ENCODE measurements around the gene IL23R. TPM values are rescaled to one million over a fixed set of nuclear protein-coding genes. Genes with fewer than 3 reads are reported as not detected.
A peak's percentile ranks its signal among the peaks of the same experiment; 100 is the strongest.

Gene IL23R
- total and polyA plus RNA-seq, 2 experiments from 2014 or later, result not detected

DNA sequence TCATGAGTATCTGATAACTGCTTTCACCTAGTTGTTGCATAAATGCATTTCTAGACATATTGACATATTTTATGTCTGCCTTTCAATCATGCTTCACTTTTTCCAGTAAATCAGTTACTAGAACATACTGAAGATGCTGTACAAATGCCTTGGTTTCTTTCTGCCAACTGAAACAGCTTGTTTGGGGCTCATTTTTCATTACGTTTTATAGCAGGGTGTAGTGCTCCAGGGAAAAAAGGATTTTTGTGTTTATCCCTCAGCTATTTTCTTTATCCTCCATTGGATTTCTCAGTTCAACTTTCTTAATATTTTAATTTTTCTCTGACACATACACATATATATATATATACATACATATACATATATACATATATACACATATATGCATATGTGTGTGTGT is 51.7 kb downstream of the IL23R start:
- Histone ChIP-seq H3K27ac (no peak overlapping the region), H3K4me1 (ENCODE audit: insufficient read depth) (no peaks in the 10 kb centered on the region), H3K9ac (no peak overlapping the region), H3K9me2 (ENCODE audit: insufficient read depth) (no peaks in the 10 kb centered on the region), H3K36me3 (ENCODE audit: low read depth) (no peaks in the 10 kb centered on the region), H3F3A (ENCODE audit: insufficient read depth) (no peaks in the 10 kb centered on the region), H3K4me3 (no peak overlapping the region), H4K20me1 (ENCODE audit: insufficient read depth) (no peaks in the 10 kb centered on the region), H3K4me2 (ENCODE audit: unreplicated experiment) (no peak overlapping the region), H3K9me3 (ENCODE audit: low read depth) (no peaks in the 10 kb centered on the region), H3K79me2 (ENCODE audit: insufficient read depth) (no peaks in the 10 kb centered on the region), H2AFZ (no peak overlapping the region), H3K27me3 (replicated peaks; ENCODE audit: insufficient read depth) (no peaks in the 10 kb centered on the region)
- TF ChIP-seq EZH2 (IDR thresholded peaks at IDR 0.05; ENCODE audit: insufficient read depth, poor library complexity, severe bottlenecking), result no peak
- TF ChIP-seq EZH2phosphoT487 (IDR thresholded peaks at IDR 0.05; ENCODE audit: insufficient read depth, low read depth), result no peak
- in situ Hi-C loops (cut with MboI), result no loop called here
- 11 to 19% methylated on average over 1 of the region's 1 CpG for WGBS, 2 experiments (ENCODE audit: low coverage in 1 of 2, low lambda C conversion rate in 2 of 2, missing lambda C conversion rate in 2 of 2)
- no peak for DNase-seq

DNA sequence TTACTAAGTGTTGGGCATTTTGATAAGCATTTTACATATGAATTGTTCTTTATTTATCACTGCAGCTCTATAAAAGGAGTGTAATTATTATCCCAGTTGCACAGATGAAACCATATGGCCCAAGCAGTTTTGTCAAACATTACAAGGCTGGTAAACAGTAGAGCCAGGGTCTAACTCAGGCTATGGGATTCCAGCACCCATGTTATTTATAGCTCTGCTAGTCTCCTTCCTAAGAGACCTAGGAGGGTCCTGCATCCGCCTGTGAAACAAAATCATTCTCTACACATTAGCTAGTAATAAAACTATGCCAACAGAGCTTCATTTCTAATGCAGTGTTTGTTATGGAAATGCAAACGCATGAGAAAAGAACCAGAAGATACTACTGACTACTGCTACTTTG is 58.6 kb downstream of the IL23R start:
- Histone ChIP-seq H3K9ac (no peak overlapping the region), H4K20me1 (ENCODE audit: insufficient read depth) (no peaks in the 10 kb centered on the region), H3K4me3 (no peak overlapping the region), H2AFZ (no peak overlapping the region), H3K4me2 (ENCODE audit: unreplicated experiment) (no peak overlapping the region), H3K36me3 (ENCODE audit: low read depth) (no peaks in the 10 kb centered on the region), H3K79me2 (ENCODE audit: insufficient read depth) (no peaks in the 10 kb centered on the region), H3K9me2 (ENCODE audit: insufficient read depth) (no peaks in the 10 kb centered on the region), H3K27me3 (replicated peaks; ENCODE audit: insufficient read depth) (peaks cover 15% of the 10 kb centered on the region), H3K9me3 (ENCODE audit: low read depth) (no peaks in the 10 kb centered on the region), H3F3A (ENCODE audit: insufficient read depth) (no peaks in the 10 kb centered on the region), H3K4me1 (ENCODE audit: insufficient read depth) (no peaks in the 10 kb centered on the region), H3K27ac (no peak overlapping the region)
- 56 to 58% methylated on average over 2 of the region's 2 CpGs for whole genome bisulfite sequencing, 2 experiments (ENCODE audit: low coverage in 1 of 2, low lambda C conversion rate in 2 of 2, missing lambda C conversion rate in 2 of 2)
- in situ Hi-C loops (cut with MboI), result no loop called here
- no peak for DNase-seq
- no peak for TF ChIP-seq EZH2phosphoT487 (IDR thresholded peaks at IDR 0.05; ENCODE audit: insufficient read depth, low read depth)
- no peak for TF ChIP-seq EZH2 (IDR thresholded peaks at IDR 0.05; ENCODE audit: insufficient read depth, poor library complexity, severe bottlenecking)

DNA sequence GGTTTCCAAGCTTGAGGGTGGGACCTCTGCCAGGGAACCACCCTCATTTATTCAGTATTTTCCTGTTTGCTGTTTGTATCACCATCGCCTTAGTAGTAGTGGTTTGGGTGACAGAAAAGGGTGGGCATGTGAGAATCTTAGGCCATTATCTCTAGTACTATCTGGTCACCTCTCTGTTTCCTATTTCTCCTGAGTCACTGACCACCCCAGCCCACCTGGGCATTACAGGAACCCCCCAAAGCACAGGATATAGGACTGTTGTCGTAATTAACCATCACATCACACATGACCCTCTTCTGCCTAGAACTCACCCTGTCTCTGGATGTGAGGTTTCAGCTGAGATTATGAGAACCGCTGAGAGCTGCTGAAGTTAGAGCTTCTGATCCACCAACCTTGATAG is 60.4 kb downstream of the IL23R start:
- Histone ChIP-seq H3K4me1 (ENCODE audit: insufficient read depth) (no peaks in the 10 kb centered on the region), H2AFZ (no peak overlapping the region), H3K9ac (no peak overlapping the region), H4K20me1 (ENCODE audit: insufficient read depth) (no peaks in the 10 kb centered on the region), H3K79me2 (ENCODE audit: insufficient read depth) (no peaks in the 10 kb centered on the region), H3K9me2 (ENCODE audit: insufficient read depth) (no peaks in the 10 kb centered on the region), H3K27ac (no peak overlapping the region), H3K4me3 (no peak overlapping the region), H3F3A (ENCODE audit: insufficient read depth) (no peaks in the 10 kb centered on the region), H3K36me3 (ENCODE audit: low read depth) (no peaks in the 10 kb centered on the region), H3K9me3 (ENCODE audit: low read depth) (no peaks in the 10 kb centered on the region), H3K27me3 (replicated peaks; ENCODE audit: insufficient read depth) (peaks cover 15% of the 10 kb centered on the region), H3K4me2 (ENCODE audit: unreplicated experiment) (no peak overlapping the region)
- TF ChIP-seq EZH2phosphoT487 (IDR thresholded peaks at IDR 0.05; ENCODE audit: insufficient read depth, low read depth) (no peak), EZH2 (IDR thresholded peaks at IDR 0.05; ENCODE audit: insufficient read depth, poor library complexity, severe bottlenecking) (no peak)
- no peak for DNase-seq
- in situ Hi-C loops (cut with MboI), result no loop called here
- WGBS, 2 experiments (ENCODE audit: low coverage in 1 of 2, low lambda C conversion rate in 2 of 2, missing lambda C conversion rate in 2 of 2), result 48% methylated on average over 3 of the region's 3 CpGs

DNA sequence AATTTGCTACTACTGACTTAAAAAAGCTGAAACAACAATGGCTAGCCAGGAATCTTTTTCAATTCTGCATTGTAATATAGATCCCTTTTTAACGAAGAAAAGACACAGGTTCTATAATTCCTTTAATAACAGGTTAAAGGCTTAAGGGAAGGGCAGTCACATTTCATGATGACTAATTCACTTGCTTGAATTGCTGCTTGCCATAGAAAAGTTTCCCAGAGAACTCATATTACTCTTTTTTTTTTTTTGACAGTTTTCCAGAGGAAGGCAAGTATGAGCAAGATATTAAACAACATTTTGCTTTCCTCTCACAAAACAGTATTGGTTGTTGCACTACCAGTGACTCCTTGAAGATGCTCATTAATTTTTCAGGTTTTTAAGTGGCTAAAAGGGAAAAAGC is 60.9 kb downstream of the IL23R start:
- peak; percentile 28 for DNase-seq
- Histone ChIP-seq H3K27ac (no peak overlapping the region), H3K4me1 (ENCODE audit: insufficient read depth) (no peaks in the 10 kb centered on the region), H3K79me2 (ENCODE audit: insufficient read depth) (no peaks in the 10 kb centered on the region), H2AFZ (no peak overlapping the region), H3K4me3 (no peak overlapping the region), H3K9ac (no peak overlapping the region), H3K9me3 (ENCODE audit: low read depth) (no peaks in the 10 kb centered on the region), H4K20me1 (ENCODE audit: insufficient read depth) (no peaks in the 10 kb centered on the region), H3K4me2 (ENCODE audit: unreplicated experiment) (no peak overlapping the region), H3K9me2 (ENCODE audit: insufficient read depth) (no peaks in the 10 kb centered on the region), H3K36me3 (ENCODE audit: low read depth) (no peaks in the 10 kb centered on the region), H3K27me3 (replicated peaks; ENCODE audit: insufficient read depth) (peaks cover 15% of the 10 kb centered on the region), H3F3A (ENCODE audit: insufficient read depth) (no peaks in the 10 kb centered on the region)
- TF ChIP-seq EZH2 (IDR thresholded peaks at IDR 0.05; ENCODE audit: insufficient read depth, poor library complexity, severe bottlenecking) (no peak), EZH2phosphoT487 (IDR thresholded peaks at IDR 0.05; ENCODE audit: insufficient read depth, low read depth) (no peak)
- WGBS, 2 experiments (ENCODE audit: low coverage in 1 of 2, low lambda C conversion rate in 2 of 2, missing lambda C conversion rate in 2 of 2), result 50 to 59% methylated on average over 1 of the region's 1 CpG
- in situ Hi-C loops (cut with MboI), result no loop called here

DNA sequence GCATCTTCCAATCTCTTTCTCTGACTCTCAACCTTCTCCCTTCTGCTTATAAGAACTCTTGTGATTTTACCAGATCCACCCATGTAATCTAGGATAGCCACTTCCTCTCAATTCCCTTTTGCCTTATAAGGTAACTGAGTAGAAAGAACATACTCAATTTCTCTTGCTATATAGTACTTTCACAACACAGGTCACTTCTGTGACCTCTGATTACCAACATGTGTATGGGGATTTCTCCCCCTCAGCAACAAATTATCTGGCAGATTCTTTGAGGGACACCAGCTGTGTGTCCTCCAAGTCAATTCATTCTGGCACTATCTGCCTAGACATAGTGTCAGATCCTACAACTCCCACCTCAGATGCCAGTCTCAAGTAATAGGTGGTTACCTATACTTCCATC is 62.5 kb downstream of the IL23R start:
- no peaks in the 10 kb centered on the region for H3K9me3 ChIP-seq (ENCODE audit: low read depth)
- no peaks in the 10 kb centered on the region for H4K20me1 ChIP-seq (ENCODE audit: insufficient read depth)
- DNase-seq, result no peak
- no peak overlapping the region for H3K27ac ChIP-seq
- H3K4me1 ChIP-seq (ENCODE audit: insufficient read depth), result no peaks in the 10 kb centered on the region
- no peaks in the 10 kb centered on the region for H3K36me3 ChIP-seq (ENCODE audit: low read depth)
- H3K4me3 ChIP-seq, result no peak overlapping the region
- H3K9ac ChIP-seq, result no peak overlapping the region
- in situ Hi-C loops (cut with MboI), result no loop called here
- H3K79me2 ChIP-seq (ENCODE audit: insufficient read depth), result no peaks in the 10 kb centered on the region
- no peak overlapping the region for H3K4me2 ChIP-seq (ENCODE audit: unreplicated experiment)
- H3K27me3 ChIP-seq (replicated peaks; ENCODE audit: insufficient read depth), result peaks cover 13% of the 10 kb centered on the region
- H3K9me2 ChIP-seq (ENCODE audit: insufficient read depth), result no peaks in the 10 kb centered on the region
- no peak overlapping the region for H2AFZ ChIP-seq
- TF ChIP-seq EZH2phosphoT487 (IDR thresholded peaks at IDR 0.05; ENCODE audit: insufficient read depth, low read depth) (no peak), EZH2 (IDR thresholded peaks at IDR 0.05; ENCODE audit: insufficient read depth, poor library complexity, severe bottlenecking) (no peak)
- H3F3A ChIP-seq (ENCODE audit: insufficient read depth), result no peaks in the 10 kb centered on the region

All from GM23248 (cell line).